GM13976 (cell line): ENCODE results near the gene SUCNR1.
"Not testable (repeated sequence)": the region's sequence is repeated elsewhere in the genome, so short reads cannot be mapped to it uniquely, and the experiment has no call there.

Experiments used
- DNase-seq: peaks from one replicate; pipeline ENCODE4 v3.0.0; 2012; ENCODE audit warnings: low spot score
- in situ Hi-C: fragments of 300-500 bp; cut with MboI; formaldehyde crosslinking; loops from one replicate; pipeline ENCODE4 v1.12.0; 2022; ENCODE audit warnings: low sequenced_read_pairs, mixed read lengths, inconsistent platforms; ENCODE audit not compliant: unreplicated experiment
- TF ChIP-seq, protein P1 (sequence below): IDR thresholded peaks from 2 replicates; pipeline ENCODE4 v1.5.1; 2012; ENCODE audit warnings: borderline replicate concordance, mild to moderate bottlenecking; ENCODE audit not compliant: insufficient read depth; ENCODE audit errors: extremely low read depth, missing control alignments, control extremely low read depth

Gene SUCNR1

DNA sequence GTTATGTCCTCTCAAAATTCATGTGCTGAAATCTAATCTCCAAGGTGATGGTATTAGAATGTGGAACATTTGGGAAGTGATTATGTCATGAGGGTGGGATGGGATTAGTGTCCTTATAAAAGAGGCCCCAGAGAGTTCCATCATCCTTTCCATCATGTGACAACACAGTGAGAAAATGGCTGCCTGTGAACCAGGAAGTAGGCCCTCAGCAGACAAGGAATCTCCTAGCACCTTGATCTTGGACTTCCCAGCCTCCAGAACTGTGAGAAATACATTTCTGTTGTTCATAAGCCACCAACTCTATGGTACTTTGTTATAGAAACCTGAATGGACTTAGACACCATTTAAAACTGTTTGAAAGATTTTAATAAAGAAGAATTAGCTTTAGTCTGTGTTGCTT lies 20.8 kb downstream of the SUCNR1 start:
- in situ Hi-C loops: no loop called here
- no peak for DNase-seq
- TF ChIP-seq, protein P1, sequence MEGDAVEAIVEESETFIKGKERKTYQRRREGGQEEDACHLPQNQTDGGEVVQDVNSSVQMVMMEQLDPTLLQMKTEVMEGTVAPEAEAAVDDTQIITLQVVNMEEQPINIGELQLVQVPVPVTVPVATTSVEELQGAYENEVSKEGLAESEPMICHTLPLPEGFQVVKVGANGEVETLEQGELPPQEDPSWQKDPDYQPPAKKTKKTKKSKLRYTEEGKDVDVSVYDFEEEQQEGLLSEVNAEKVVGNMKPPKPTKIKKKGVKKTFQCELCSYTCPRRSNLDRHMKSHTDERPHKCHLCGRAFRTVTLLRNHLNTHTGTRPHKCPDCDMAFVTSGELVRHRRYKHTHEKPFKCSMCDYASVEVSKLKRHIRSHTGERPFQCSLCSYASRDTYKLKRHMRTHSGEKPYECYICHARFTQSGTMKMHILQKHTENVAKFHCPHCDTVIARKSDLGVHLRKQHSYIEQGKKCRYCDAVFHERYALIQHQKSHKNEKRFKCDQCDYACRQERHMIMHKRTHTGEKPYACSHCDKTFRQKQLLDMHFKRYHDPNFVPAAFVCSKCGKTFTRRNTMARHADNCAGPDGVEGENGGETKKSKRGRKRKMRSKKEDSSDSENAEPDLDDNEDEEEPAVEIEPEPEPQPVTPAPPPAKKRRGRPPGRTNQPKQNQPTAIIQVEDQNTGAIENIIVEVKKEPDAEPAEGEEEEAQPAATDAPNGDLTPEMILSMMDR: no peak

DNA sequence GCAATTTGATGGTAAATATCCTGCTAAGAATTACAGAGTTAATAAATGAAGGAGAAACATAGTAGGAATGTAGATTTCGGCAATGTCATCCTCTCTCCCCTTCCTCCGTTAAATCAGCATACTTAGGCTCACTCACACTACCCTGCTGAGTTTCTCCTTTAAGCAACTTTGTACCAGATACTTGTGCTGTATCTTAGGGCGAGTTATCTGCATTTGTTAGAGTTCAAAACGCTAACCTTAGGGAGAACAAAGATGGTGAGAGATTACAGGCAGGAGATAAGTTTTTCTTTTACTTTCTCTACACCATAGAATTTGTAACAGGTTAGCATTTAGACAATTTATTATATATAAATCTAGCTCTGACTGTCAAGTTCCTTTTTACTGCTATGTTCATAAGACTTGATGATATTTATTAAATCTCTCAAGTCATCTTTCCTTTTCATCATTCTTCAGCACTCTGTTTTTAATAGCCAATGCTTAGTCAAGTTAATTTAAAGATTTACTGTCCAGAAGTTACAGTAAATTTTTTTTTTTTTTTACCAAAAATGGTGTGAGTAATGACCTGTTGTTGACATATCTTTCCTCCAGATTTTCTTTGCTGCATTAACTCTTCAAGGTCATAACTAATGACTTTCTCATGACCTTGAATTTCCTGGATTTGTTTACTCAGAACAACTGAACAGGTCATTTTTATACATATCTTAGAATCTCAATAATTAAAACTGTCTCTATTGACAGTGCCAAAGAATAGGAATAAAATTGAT lies 22.2 kb downstream of the SUCNR1 start:
- TF ChIP-seq, protein P1: no peak
- DNase-seq: no peak
- in situ Hi-C loops: no loop called here

DNA sequence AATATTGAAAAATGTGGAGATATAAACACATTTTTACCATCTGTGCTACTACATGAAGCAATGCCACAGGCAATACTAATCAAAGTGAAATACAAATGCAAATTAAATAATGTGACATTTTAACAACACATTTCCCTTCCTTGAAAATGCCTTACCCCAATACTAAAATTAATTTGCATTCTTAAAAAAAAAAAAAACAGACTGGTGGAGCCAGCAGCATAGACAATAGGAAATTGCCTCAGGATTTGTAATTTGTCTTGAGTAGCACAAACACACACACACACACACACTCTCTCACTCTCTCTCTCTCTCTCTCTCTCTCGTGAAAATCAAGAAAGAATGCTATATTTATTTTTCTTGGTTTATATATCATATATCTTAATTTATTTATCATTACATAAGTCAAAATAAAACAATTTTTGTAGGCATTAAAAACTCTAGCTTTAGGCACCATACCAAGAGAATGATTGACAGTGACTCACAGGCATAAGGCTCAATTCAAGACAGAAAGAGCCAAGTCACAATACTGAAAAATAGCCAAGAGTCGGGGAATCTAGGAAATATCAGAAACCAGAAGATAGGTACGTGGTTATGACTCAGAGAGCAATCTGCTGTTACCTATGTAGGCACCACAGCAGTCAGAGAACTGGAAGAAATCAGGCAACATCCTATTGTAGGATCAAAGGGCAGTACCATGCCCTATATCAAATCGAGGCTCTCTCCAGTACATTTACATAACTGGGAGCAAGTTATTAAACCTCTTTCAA lies 23.0 kb downstream of the SUCNR1 start:
- in situ Hi-C loops: no loop called here
- TF ChIP-seq, protein P1: no peak
- no peak for DNase-seq

DNA sequence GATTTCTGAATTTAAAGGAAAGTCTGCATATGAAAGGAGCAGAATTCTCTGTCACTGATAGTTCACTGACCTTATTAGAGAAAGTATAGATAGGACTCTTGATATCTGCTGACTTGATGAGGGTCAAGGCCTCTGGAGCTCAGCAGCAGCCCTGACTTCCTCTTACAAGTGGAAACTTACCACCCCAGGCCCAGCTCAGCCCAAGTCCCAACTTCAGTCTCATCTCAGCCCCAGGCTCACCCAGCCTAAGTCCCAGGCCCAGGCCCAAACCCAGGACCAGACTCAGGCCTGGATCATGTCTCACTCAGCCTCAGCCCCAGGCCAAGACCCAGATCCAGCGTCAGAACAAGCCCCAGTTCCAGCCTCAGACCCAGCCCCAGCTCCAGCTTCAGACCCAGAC lies 24.7 kb downstream of the SUCNR1 start:
- in situ Hi-C loops, DNase-seq: not testable (repeated sequence)

DNA sequence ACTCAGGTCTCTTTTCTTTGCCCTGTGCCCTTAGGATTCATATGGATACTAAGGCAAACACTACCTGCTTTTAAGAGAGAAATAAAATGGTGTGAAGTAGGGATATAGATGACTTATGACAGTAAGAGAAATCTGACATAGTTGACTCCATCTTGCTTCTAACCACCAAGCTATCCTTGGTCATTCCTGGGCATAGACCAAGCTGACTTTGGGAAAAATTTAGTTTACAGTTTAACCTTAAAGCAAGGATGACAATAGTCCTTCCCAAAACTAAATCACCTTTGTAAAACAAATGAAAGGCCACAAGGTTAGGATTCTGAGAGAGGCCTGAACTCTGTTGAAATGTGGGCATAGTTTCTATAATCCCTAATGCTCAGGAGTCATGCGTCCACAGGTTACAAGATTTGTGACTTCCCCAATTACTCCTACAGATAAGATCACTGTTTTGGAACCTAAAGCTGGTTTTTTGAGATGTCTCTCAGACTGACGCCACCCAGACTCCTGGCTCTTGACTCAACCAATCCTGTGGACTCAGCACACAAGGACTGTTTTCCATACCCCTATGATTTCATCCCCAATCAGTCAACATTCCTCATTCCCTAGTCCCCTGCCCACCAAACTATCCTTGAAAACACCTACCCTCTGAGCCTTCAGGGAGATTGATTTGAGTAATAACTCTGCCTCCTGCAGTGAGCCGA lies 25.3 kb downstream of the SUCNR1 start:
- in situ Hi-C loops, DNase-seq: not testable (repeated sequence)

DNA sequence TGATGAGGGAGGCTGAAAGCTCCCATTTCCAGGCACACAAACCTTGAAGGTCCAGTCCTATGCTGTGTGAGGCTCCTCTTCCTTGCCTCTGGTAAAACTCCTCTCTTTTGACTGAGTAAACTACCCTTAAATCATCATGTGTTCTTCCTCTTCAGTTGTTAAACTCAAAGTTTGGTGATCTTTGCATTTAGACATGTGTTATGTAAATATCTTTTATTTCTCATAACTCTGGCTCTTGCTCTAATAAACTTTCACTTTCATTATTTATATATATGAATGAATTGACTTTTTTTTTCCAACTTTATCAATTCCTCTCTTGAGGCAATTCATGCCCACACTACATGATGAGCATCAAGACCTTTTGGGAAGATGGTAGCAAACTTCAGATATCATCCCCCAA lies 26.6 kb downstream of the SUCNR1 start:
- TF ChIP-seq, protein P1: no peak
- no peak for DNase-seq
- in situ Hi-C loops: no loop called here

DNA sequence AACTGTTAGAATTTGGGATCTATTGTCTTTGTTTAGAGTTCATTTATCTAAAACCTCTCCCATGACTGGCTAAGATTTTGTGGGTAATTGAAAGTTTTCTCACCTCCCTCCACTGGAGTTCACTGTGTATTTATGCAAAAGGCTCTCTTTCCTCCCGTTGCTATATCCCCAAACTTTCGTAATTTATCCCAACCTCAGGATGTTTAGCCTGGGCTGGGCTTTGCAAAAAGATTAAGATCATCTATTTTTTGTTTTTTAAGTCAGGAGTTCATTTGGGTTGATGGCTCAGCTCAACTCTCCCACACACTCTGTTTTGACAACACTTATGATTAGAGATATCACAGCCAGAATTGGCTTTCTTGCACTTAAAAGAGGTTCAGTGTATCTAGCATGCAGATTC lies 27.0 kb downstream of the SUCNR1 start:
- DNase-seq: no peak
- in situ Hi-C loops: no loop called here

More for the DNA sequence above, 27.0 kb downstream of the SUCNR1 start:
- TF ChIP-seq, protein P1: no peak
